ENCODE data around the gene GPC3.
"Not testable (repeated sequence)": the region's sequence is repeated elsewhere in the genome, so short reads cannot be mapped to it uniquely, and the experiment has no call there.

Gene GPC3

GRCh38 chrX:133994576-133994975, 9.2 kb upstream of the GPC3 start:
- H3K27ac ChIP-seq (ENCODE audit: low read depth, low read length), result no peak overlapping the region

GRCh38 chrX:133992882-133993281, 7.5 kb upstream of the GPC3 start:
- H3K79me2 ChIP-seq (ENCODE audit: control insufficient read depth, insufficient read depth, low read length, unreplicated experiment), result no peaks in the 10 kb centered on the region
- no peak overlapping the region for H3K4me3 ChIP-seq (ENCODE audit: low read depth, low read length)
- H3K4me1 ChIP-seq (ENCODE audit: control insufficient read depth, insufficient read depth, low read length, unreplicated experiment), result no peaks in the 10 kb centered on the region
- no peak overlapping the region for H2AFZ ChIP-seq (ENCODE audit: low read length, unreplicated experiment)
- H3K36me3 ChIP-seq (ENCODE audit: insufficient read depth, low read length), result no peaks in the 10 kb centered on the region
- no peaks in the 10 kb centered on the region for H3K27me3 ChIP-seq (ENCODE audit: insufficient read depth, low read length)
- no peak overlapping the region for H3K27ac ChIP-seq (ENCODE audit: low read depth, low read length)

More at GRCh38 chrX:133994576-133994975, 9.2 kb upstream of the GPC3 start:
- H3K4me1 ChIP-seq (ENCODE audit: control insufficient read depth, insufficient read depth, low read length, unreplicated experiment), result no peaks in the 10 kb centered on the region
- no peak overlapping the region for H3K4me3 ChIP-seq (ENCODE audit: low read depth, low read length)
- H3K27me3 ChIP-seq (ENCODE audit: insufficient read depth, low read length), result no peaks in the 10 kb centered on the region
- no peak overlapping the region for H2AFZ ChIP-seq (ENCODE audit: low read length, unreplicated experiment)
- H3K79me2 ChIP-seq (ENCODE audit: control insufficient read depth, insufficient read depth, low read length, unreplicated experiment), result no peaks in the 10 kb centered on the region
- no peaks in the 10 kb centered on the region for H3K36me3 ChIP-seq (ENCODE audit: insufficient read depth, low read length)

DNA sequence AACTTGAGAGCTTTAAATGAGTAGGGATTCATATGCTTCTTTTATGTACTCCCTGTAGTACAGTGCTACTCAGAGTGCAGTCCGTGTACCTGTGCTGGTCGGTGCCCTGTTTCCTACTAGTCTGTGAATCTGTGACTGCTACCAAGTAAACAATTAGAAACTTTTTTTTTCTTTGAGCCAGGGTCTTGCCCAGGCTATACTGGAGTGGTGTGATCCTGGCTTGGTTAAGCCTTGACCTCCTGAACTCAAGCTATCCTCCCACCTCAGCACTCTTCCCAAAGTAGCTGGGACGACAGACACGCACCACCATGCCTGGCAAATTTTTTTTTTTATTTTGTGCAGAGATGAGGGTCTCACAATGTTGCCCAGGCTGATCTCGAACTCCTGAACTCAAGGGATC, 6.4 kb upstream of the GPC3 start:
- H3K36me3 ChIP-seq (ENCODE audit: insufficient read depth, low read length), result no peaks in the 10 kb centered on the region
- H3K4me1 ChIP-seq (ENCODE audit: control insufficient read depth, insufficient read depth, low read length, unreplicated experiment), result no peaks in the 10 kb centered on the region

GRCh38 chrX:133991057-133991456, 5.7 kb upstream of the GPC3 start:
- H3K27ac ChIP-seq (ENCODE audit: low read depth, low read length); H3K36me3 ChIP-seq (ENCODE audit: insufficient read depth, low read length); H3K4me3 ChIP-seq (ENCODE audit: low read depth, low read length); H3K79me2 ChIP-seq (ENCODE audit: control insufficient read depth, insufficient read depth, low read length, unreplicated experiment); H3K4me1 ChIP-seq (ENCODE audit: control insufficient read depth, insufficient read depth, low read length, unreplicated experiment); H3K27me3 ChIP-seq (ENCODE audit: insufficient read depth, low read length); H2AFZ ChIP-seq (ENCODE audit: low read length, unreplicated experiment): not testable (repeated sequence)

More for the DNA sequence above, 6.4 kb upstream of the GPC3 start:
- Histone ChIP-seq H3K79me2 (ENCODE audit: control insufficient read depth, insufficient read depth, low read length, unreplicated experiment) (no peaks in the 10 kb centered on the region), H2AFZ (ENCODE audit: low read length, unreplicated experiment) (no peak overlapping the region), H3K27me3 (ENCODE audit: insufficient read depth, low read length) (no peaks in the 10 kb centered on the region), H3K27ac (ENCODE audit: low read depth, low read length) (no peak overlapping the region), H3K4me3 (ENCODE audit: low read depth, low read length) (no peak overlapping the region)

- Histone ChIP-seq H2AFZ (ENCODE audit: low read length, unreplicated experiment) (no peak overlapping the region), H3K79me2 (ENCODE audit: control insufficient read depth, insufficient read depth, low read length, unreplicated experiment) (no peaks in the 10 kb centered on the region), H3K36me3 (ENCODE audit: insufficient read depth, low read length) (no peaks in the 10 kb centered on the region), H3K4me1 (ENCODE audit: control insufficient read depth, insufficient read depth, low read length, unreplicated experiment) (no peaks in the 10 kb centered on the region), H3K27ac (ENCODE audit: low read depth, low read length) (no peak overlapping the region), H3K27me3 (ENCODE audit: insufficient read depth, low read length) (peaks cover 3% of the 10 kb centered on the region; the same call in 1 of the 2 replicates), H3K4me3 (ENCODE audit: low read depth, low read length) (no peak overlapping the region)
Observed at GRCh38 chrX:133989993-133990392, 4.6 kb upstream of the GPC3 start.

GRCh38 chrX:133989490-133989889, 4.1 kb upstream of the GPC3 start:
- peaks cover 8% of the 10 kb centered on the region for H3K27me3 ChIP-seq (ENCODE audit: insufficient read depth, low read length)

DNA sequence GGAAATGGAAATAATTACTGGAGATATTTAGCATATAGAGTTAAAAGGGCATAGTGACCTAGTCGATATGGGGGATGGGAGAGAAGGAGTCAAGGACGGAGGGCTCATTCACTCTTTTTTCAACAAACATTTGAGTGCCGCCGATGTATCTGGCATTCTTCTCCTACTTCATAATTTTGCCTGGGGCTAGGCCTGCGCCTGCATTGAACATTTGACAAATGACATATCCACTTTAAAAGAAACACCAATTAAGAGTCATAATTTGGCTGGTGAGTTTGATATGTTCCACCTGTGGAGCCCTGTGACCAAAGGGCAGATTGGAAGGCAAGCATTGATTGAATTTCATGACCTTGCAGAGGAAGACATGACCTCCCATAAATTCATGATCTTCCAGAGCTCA, 2.6 kb upstream of the GPC3 start:
- H3K36me3 ChIP-seq (ENCODE audit: insufficient read depth, low read length), result no peaks in the 10 kb centered on the region
- no peaks in the 10 kb centered on the region for H3K4me1 ChIP-seq (ENCODE audit: control insufficient read depth, insufficient read depth, low read length, unreplicated experiment)
- H3K27ac ChIP-seq (ENCODE audit: low read depth, low read length), result no peak overlapping the region

More at GRCh38 chrX:133989490-133989889, 4.1 kb upstream of the GPC3 start:
- Histone ChIP-seq H3K79me2 (ENCODE audit: control insufficient read depth, insufficient read depth, low read length, unreplicated experiment) (no peaks in the 10 kb centered on the region), H3K4me1 (ENCODE audit: control insufficient read depth, insufficient read depth, low read length, unreplicated experiment) (no peaks in the 10 kb centered on the region), H3K27ac (ENCODE audit: low read depth, low read length) (no peak overlapping the region), H2AFZ (ENCODE audit: low read length, unreplicated experiment) (no peak overlapping the region), H3K36me3 (ENCODE audit: insufficient read depth, low read length) (no peaks in the 10 kb centered on the region), H3K4me3 (ENCODE audit: low read depth, low read length) (no peak overlapping the region)

GRCh38 chrX:133987188-133987587, 1.8 kb upstream of the GPC3 start:
- no peak overlapping the region for H2AFZ ChIP-seq (ENCODE audit: low read length, unreplicated experiment)

More for the DNA sequence above, 2.6 kb upstream of the GPC3 start:
- peaks cover 16% of the 10 kb centered on the region for H3K27me3 ChIP-seq (ENCODE audit: insufficient read depth, low read length)
- H2AFZ ChIP-seq (ENCODE audit: low read length, unreplicated experiment), result no peak overlapping the region
- no peaks in the 10 kb centered on the region for H3K79me2 ChIP-seq (ENCODE audit: control insufficient read depth, insufficient read depth, low read length, unreplicated experiment)
- no peak overlapping the region for H3K4me3 ChIP-seq (ENCODE audit: low read depth, low read length)

GRCh38 chrX:133985967-133986683, 731 bp upstream of the GPC3 start:
- no peaks in the 10 kb centered on the region for H3K4me1 ChIP-seq (ENCODE audit: control insufficient read depth, insufficient read depth, low read length, unreplicated experiment)
- no peaks in the 10 kb centered on the region for H3K79me2 ChIP-seq (ENCODE audit: control insufficient read depth, insufficient read depth, low read length, unreplicated experiment)
- H3K27ac ChIP-seq (ENCODE audit: low read depth, low read length), result no peak overlapping the region
- peak overlapping the region; percentile 43 for H3K4me3 ChIP-seq (ENCODE audit: low read depth, low read length)
- peaks cover 16% of the 10 kb centered on the region for H3K27me3 ChIP-seq (ENCODE audit: insufficient read depth, low read length)
- H3K36me3 ChIP-seq (ENCODE audit: insufficient read depth, low read length), result no peaks in the 10 kb centered on the region
- H2AFZ ChIP-seq (ENCODE audit: low read length, unreplicated experiment), result no peak overlapping the region

More at GRCh38 chrX:133987188-133987587, 1.8 kb upstream of the GPC3 start:
- H3K36me3 ChIP-seq (ENCODE audit: insufficient read depth, low read length), result no peaks in the 10 kb centered on the region
- no peaks in the 10 kb centered on the region for H3K79me2 ChIP-seq (ENCODE audit: control insufficient read depth, insufficient read depth, low read length, unreplicated experiment)
- no peaks in the 10 kb centered on the region for H3K4me1 ChIP-seq (ENCODE audit: control insufficient read depth, insufficient read depth, low read length, unreplicated experiment)
- no peak overlapping the region for H3K4me3 ChIP-seq (ENCODE audit: low read depth, low read length)
- no peak overlapping the region for H3K27ac ChIP-seq (ENCODE audit: low read depth, low read length)
- H3K27me3 ChIP-seq (ENCODE audit: insufficient read depth, low read length), result peaks cover 16% of the 10 kb centered on the region

DNA sequence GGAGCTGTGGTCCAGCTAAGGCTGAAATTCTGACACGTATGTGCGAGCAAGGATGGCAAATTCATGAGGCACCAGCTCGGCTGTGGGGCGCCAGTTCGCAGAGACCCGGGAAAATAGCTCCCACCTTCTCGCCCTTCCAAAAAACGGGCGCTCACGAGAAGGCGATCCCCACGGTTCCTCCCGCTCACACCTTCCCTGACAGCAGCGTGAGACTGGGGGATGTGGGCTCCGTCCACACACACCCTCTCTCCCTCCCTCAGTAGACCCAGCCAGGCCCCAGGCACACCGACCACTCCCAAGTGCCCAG, 584 bp downstream of the GPC3 start:
- H3K4me1 ChIP-seq (ENCODE audit: control insufficient read depth, insufficient read depth, low read length, unreplicated experiment), result no peaks in the 10 kb centered on the region
- no peak overlapping the region for H2AFZ ChIP-seq (ENCODE audit: low read length, unreplicated experiment)

GRCh38 chrX:133983974-133984845, 1.2 kb downstream of the GPC3 start:
- no peak overlapping the region for H2AFZ ChIP-seq (ENCODE audit: low read length, unreplicated experiment)
- H3K27me3 ChIP-seq (ENCODE audit: insufficient read depth, low read length), result peaks cover 16% of the 10 kb centered on the region
- no peak overlapping the region for H3K27ac ChIP-seq (ENCODE audit: low read depth, low read length)
- no peaks in the 10 kb centered on the region for H3K79me2 ChIP-seq (ENCODE audit: control insufficient read depth, insufficient read depth, low read length, unreplicated experiment)
- no peaks in the 10 kb centered on the region for H3K4me1 ChIP-seq (ENCODE audit: control insufficient read depth, insufficient read depth, low read length, unreplicated experiment)
- no peaks in the 10 kb centered on the region for H3K36me3 ChIP-seq (ENCODE audit: insufficient read depth, low read length)
- no peak overlapping the region for H3K4me3 ChIP-seq (ENCODE audit: low read depth, low read length)

More for the DNA sequence above, 584 bp downstream of the GPC3 start:
- Histone ChIP-seq H3K36me3 (ENCODE audit: insufficient read depth, low read length) (no peaks in the 10 kb centered on the region), H3K27me3 (ENCODE audit: insufficient read depth, low read length) (peaks cover 16% of the 10 kb centered on the region), H3K79me2 (ENCODE audit: control insufficient read depth, insufficient read depth, low read length, unreplicated experiment) (no peaks in the 10 kb centered on the region), H3K4me3 (ENCODE audit: low read depth, low read length) (no peak overlapping the region), H3K27ac (ENCODE audit: low read depth, low read length) (no peak overlapping the region)

All from ACC112 (cell line).